Heart left ventricle (tissue), 16 donors: ENCODE data around the gene KLK5. TPM values are rescaled to one million over a fixed set of nuclear protein-coding genes. Genes with fewer than 3 reads are reported as not detected.
"Not testable (repeated sequence)": the region's sequence is repeated elsewhere in the genome, so short reads cannot be mapped to it uniquely, and the experiment has no call there.

Source experiments
- ATAC-seq, 4 donors: fragments of 200-7000 bp; cut with Tn5 transposase; one replicate each; pipeline ENCODE4 v1.9.1; 2020 to 2022; ENCODE audit warnings: moderate library complexity in 4 of 4, mild to moderate bottlenecking in 3 of 4, moderate number of reproducible peaks in 1 of 4
- DNase-seq, 5 donors: peaks; one replicate each; pipeline ENCODE4 v3.0.0-alpha.2; 2020
- H3K27ac ChIP-seq, 12 donors: fragments of 200-600 bp; sonication (generic) in 4 of 12; one replicate each; pipeline versions ENCODE4 v1.5.0 to v1.8.0; 2016 to 2022; ENCODE audit warnings: mild to moderate bottlenecking in 2 of 12
- H3K27me3 ChIP-seq, 9 donors: fragments of 200-600 bp; sonication (generic) in 2 of 9; one replicate each; pipeline versions ENCODE4 v1.5.1 to v1.8.0; 2016 to 2022; ENCODE audit warnings: mild to moderate bottlenecking in 3 of 9
- H3K36me3 ChIP-seq, 9 donors: fragments of 200-600 bp; sonication (generic) in 2 of 9; one replicate each; pipeline versions ENCODE4 v1.5.0 to v1.8.0; 2018 to 2022; ENCODE audit warnings: mild to moderate bottlenecking in 2 of 9
- H3K4me1 ChIP-seq, 12 donors: fragments of 200-600 bp; sonication (generic) in 4 of 12; one replicate each; pipeline versions ENCODE4 v1.5.0 to v1.8.0; 2016 to 2022; ENCODE audit warnings: mild to moderate bottlenecking in 3 of 12
- H3K4me3 ChIP-seq, 12 donors: fragments of 200-600 bp; sonication (generic) in 4 of 12; one replicate each; pipeline versions ENCODE4 v1.5.0 to v1.8.0; 2017 to 2022; ENCODE audit warnings: mild to moderate bottlenecking in 9 of 12, moderate library complexity in 4 of 12
- H3K9me3 ChIP-seq, 12 donors: fragments of 200-600 bp; sonication (generic) in 4 of 12; one replicate each; pipeline versions ENCODE4 v1.5.0 to v1.8.0; 2016 to 2022; ENCODE audit warnings: mild to moderate bottlenecking in 1 of 12
- CTCF ChIP-seq, 12 donors: fragments of 200-600 bp; sonication (generic) in 4 of 12; IDR thresholded peaks; one replicate each; pipeline versions ENCODE4 v1.5.0 to v1.8.0; 2018 to 2022; ENCODE audit warnings: antibody characterized with exemption in 12 of 12, mild to moderate bottlenecking in 5 of 12
- POLR2A ChIP-seq, 2 donors: fragments of 450-650 bp; IDR thresholded peaks; one replicate each; pipeline ENCODE4 v1.6.1; 2017; ENCODE audit warnings: antibody characterized with exemption in 2 of 2, mild to moderate bottlenecking in 2 of 2, moderate library complexity in 2 of 2
- WGBS, 4 donors: extraction: QIAGEN DNeasy Blood & Tissue Kit in 2 of 4; methylation state at CpG; one replicate each; pipeline versions ENCODE4 v1.1.5 to v1.1.7; 2013 to 2018; 5-methylcytosine and 5-hydroxymethylcytosine counted together
- intact Hi-C, 10 donors: fragments of 100-400 bp; cut with DNase I; formaldehyde crosslinking; loops; one replicate each; pipeline versions ENCODE4 v1.11.1 to v1.14.2; 2022
- polyA plus RNA-seq, 2 donors: library from polyadenylated mRNA; stranded (reverse); fragments of 200-250 nt; gene quantifications; one replicate each; pipeline ENCODE4 v1.2.3, GENCODE V29; 2013
- total RNA-seq, 9 donors: library from RNA; depleted of rRNA in 2 of 9; stranded (reverse); fragments of >200 nt in 2 of 9; fragmentation: NEBNext Ultra II Directional in 3 of 9; extraction: Animal tissue kit (Norgen Biotek cat#: 25700) in 3 of 9; gene quantifications; one replicate each; pipeline versions ENCODE4 v1.1.0 to v1.2.4, GENCODE V29; 2016 to 2023
- donor health status: ischemic (EF 13 %, LVEDD 7.1; RV severe dilation, severe dysfunction).
- donor health status: healthy with polysubstance abuse.
- donor health status: DM: no; HTN: yes; CAD: no.
- donor health status: DM: no; HTN: no; CAD: no.
- donor health status: ischemic (EF 25% LVEDD 6.9; RV normal size, moderate dysfunction).
- donor health status: ischemic (EF 25% LVEDD 5.7; RV mildly dilated, moderate dysfunction).
- donor health status: healthy.
- donor health status: DM: yes; HTN: yes; CAD: no.
- donor health status: ischemic (EF 35%, LVEDD 5.7; RV mildly dilated, moderate dysfunction).
- donor health status: nonischemic (EF 11% LVEDD 7.7; RV severe dilation, severe dysfunction).
- donor health status: DM: yes; HTN: yes; CAD: no.
- donor health status: PGD.
- donor health status: ischemic (EF 29% LVEDD 5.4; RV normal size, mild dysfunction).
- donor health status: nonischemic (EF 23%, LVEDD 6.1; RV moderate dilation, normal function).

The KLK5 gene
- total and polyA plus RNA-seq, 11 donors: 5.4 TPM; not detected in 10

- Histone ChIP-seq H3K27ac (no peak overlapping the region), H3K36me3 (no peaks in the 10 kb centered on the region), H3K4me1 (no peaks in the 10 kb centered on the region), H3K27me3 (peaks cover 14 to 62% (median 29%) of the 10 kb centered on the region in 9 donors), H3K9me3 (no peaks in the 10 kb centered on the region), H3K4me3 (no peak overlapping the region)
- DNase-seq (no peak), ATAC-seq (no peak)
- 79 to 84% (median 81%) methylated on average over 4 of the region's 4 CpGs for WGBS, 4 donors
- intact Hi-C loops: no loop called here
- TF ChIP-seq CTCF (IDR thresholded peaks at IDR 0.05): no peak
- no peak for TF ChIP-seq POLR2A (IDR thresholded peaks at IDR 0.05)
Measured at GRCh38 chr19:50998686-50999085, 45.8 kb upstream of the KLK5 start.

- Histone ChIP-seq H3K4me3 (no peak overlapping the region), H3K27ac (no peak overlapping the region), H3K4me1 (no peaks in the 10 kb centered on the region), H3K36me3 (no peaks in the 10 kb centered on the region), H3K27me3 (peaks cover 14 to 56% (median 28%) of the 10 kb centered on the region in 9 donors), H3K9me3 (no peaks in the 10 kb centered on the region)
- intact Hi-C loops: no loop called here
- TF ChIP-seq CTCF (IDR thresholded peaks at IDR 0.05) (no peak), POLR2A (IDR thresholded peaks at IDR 0.05) (no peak)
- ATAC-seq: no peak
- no peak for DNase-seq
- 69 to 75% (median 70%) methylated on average over 5 of the region's 5 CpGs for WGBS, 4 donors
Measured at GRCh38 chr19:50998061-50998460, 45.2 kb upstream of the KLK5 start.

GRCh38 chr19:50994129-50994528 is 41.3 kb upstream of the KLK5 start:
- no peak for ATAC-seq
- no peak for DNase-seq
- no peak overlapping the region for H3K4me3 ChIP-seq
- no peak for TF ChIP-seq POLR2A (IDR thresholded peaks at IDR 0.05)
- TF ChIP-seq CTCF (IDR thresholded peaks at IDR 0.05): no peak
- no peaks in the 10 kb centered on the region for H3K36me3 ChIP-seq
- peaks cover 0 to 25% (median 9%) of the 10 kb centered on the region in 9 donors for H3K27me3 ChIP-seq
- no peaks in the 10 kb centered on the region for H3K4me1 ChIP-seq
- no peaks in the 10 kb centered on the region for H3K9me3 ChIP-seq
- 68 to 82% (median 76%) methylated on average over 2 of the region's 2 CpGs for WGBS, 4 donors
- intact Hi-C loops: no loop called here
- no peak overlapping the region for H3K27ac ChIP-seq

- no peak for TF ChIP-seq CTCF (IDR thresholded peaks at IDR 0.05)
- no peak for TF ChIP-seq POLR2A (IDR thresholded peaks at IDR 0.05)
- peaks cover 0 to 20% (median 5%) of the 10 kb centered on the region in 9 donors for H3K27me3 ChIP-seq
Measured at GRCh38 chr19:50992666-50993035, 39.8 kb upstream of the KLK5 start.

GRCh38 chr19:50984416-50984815 is 31.6 kb upstream of the KLK5 start:
- H3K9me3 ChIP-seq, H3K4me3 ChIP-seq, DNase-seq, H3K36me3 ChIP-seq, intact Hi-C loops, H3K27ac ChIP-seq, H3K4me1 ChIP-seq, ATAC-seq: not testable (repeated sequence)
- WGBS, 4 donors: 82 to 88% (median 84%) methylated on average over 14 of the region's 14 CpGs
- peaks cover 0 to 29% (median 11%) of the 10 kb centered on the region in 9 donors for H3K27me3 ChIP-seq

More at GRCh38 chr19:50992666-50993035, 39.8 kb upstream of the KLK5 start:
- Histone ChIP-seq H3K36me3 (no peaks in the 10 kb centered on the region), H3K27ac (no peak overlapping the region), H3K4me3 (no peak overlapping the region), H3K4me1 (no peaks in the 10 kb centered on the region), H3K9me3 (no peaks in the 10 kb centered on the region)
- intact Hi-C loops: no loop called here
- 57 to 66% (median 59%) methylated on average over 2 of the region's 2 CpGs for WGBS, 4 donors
- ATAC-seq (no peak), DNase-seq (no peak)
